DMS 273 treated with DMSO at 0.1 percent for 48 hours (cell line): ENCODE data around the gene ENTPD6.
A peak's percentile ranks its signal among the peaks of the same experiment; 100 is the strongest.
"Not testable (repeated sequence)": the region's sequence is repeated elsewhere in the genome, so short reads cannot be mapped to it uniquely, and the experiment has no call there.

ENCODE experiments used
- DNase-seq: peaks from one replicate; lab custom pipeline; 2025; lab: John Stamatoyannopoulos, UW

ENTPD6 gene

GRCh38 chr20:25195014-25195961 lies at the start of gene ENTPD6:
TSS of gene ENTPD6 (plus strand) at chr20:25195712. CDS start at chr20:25206537, 10,825 bp downstream.
- peak; percentile 72 for DNase-seq

- no peak for DNase-seq
These were observed 48.5 kb upstream of the ENTPD6 start for GRCh38 chr20:25146976-25147375.

- no peak for DNase-seq
These were observed 47.8 kb upstream of the ENTPD6 start for GRCh38 chr20:25147716-25148115.

GRCh38 chr20:25148181-25148981 lies 47.1 kb upstream of the ENTPD6 start:
- no peak for DNase-seq

- DNase-seq = no peak
These were observed 46.3 kb upstream of the ENTPD6 start for GRCh38 chr20:25148982-25149846.

- DNase-seq = no peak
These were observed 45.5 kb upstream of the ENTPD6 start for GRCh38 chr20:25150016-25150415.

- DNase-seq = no peak
These were observed 37.5 kb upstream of the ENTPD6 start for GRCh38 chr20:25158043-25158442.

GRCh38 chr20:25160467-25160866 lies 35.0 kb upstream of the ENTPD6 start:
- DNase-seq = no peak

- no peak for DNase-seq
These were observed 34.6 kb upstream of the ENTPD6 start for GRCh38 chr20:25160897-25161296.

GRCh38 chr20:25165128-25165527 lies 30.4 kb upstream of the ENTPD6 start:
- no peak for DNase-seq

GRCh38 chr20:25166105-25166782 lies 29.3 kb upstream of the ENTPD6 start:
- not testable (repeated sequence) for DNase-seq

- DNase-seq = no peak
These were observed 22.2 kb upstream of the ENTPD6 start for GRCh38 chr20:25173321-25173720.

GRCh38 chr20:25173886-25174308 lies 21.6 kb upstream of the ENTPD6 start:
- no peak for DNase-seq

- no peak for DNase-seq
These were observed 19.3 kb upstream of the ENTPD6 start for GRCh38 chr20:25176184-25176583.

- no peak for DNase-seq
These were observed 17.6 kb upstream of the ENTPD6 start for GRCh38 chr20:25177890-25178321.

GRCh38 chr20:25178563-25179438 lies 16.7 kb upstream of the ENTPD6 start:
- peak; percentile 4 for DNase-seq

- no peak for DNase-seq
These were observed 15.9 kb upstream of the ENTPD6 start for GRCh38 chr20:25179439-25180089.

- DNase-seq = not testable (repeated sequence)
These were observed 11.1 kb upstream of the ENTPD6 start for GRCh38 chr20:25184391-25184790.

- no peak for DNase-seq
These were observed 8.3 kb upstream of the ENTPD6 start for GRCh38 chr20:25187220-25187619.

- no peak for DNase-seq
These were observed 7.9 kb upstream of the ENTPD6 start for GRCh38 chr20:25187635-25188034.
